H1 (cell line): Measurements from ENCODE around the gene VCP. TPM values are rescaled to one million over a fixed set of nuclear protein-coding genes. Genes with fewer than 3 reads are reported as not detected.

Experiments used
- JUND ChIP-seq: IDR thresholded peaks from 2 replicates; pipeline ENCODE4 v1.6.1; 2011; ENCODE audit warnings: mild to moderate bottlenecking, improper control_type of control experiment, low read length
- SP2 ChIP-seq: IDR thresholded peaks from 2 replicates; pipeline ENCODE4 v1.6.1; 2012; ENCODE audit warnings: mild to moderate bottlenecking, low read length, inconsistent platforms
- polyA plus RNA-seq, 7 experiments: library from polyadenylated mRNA; depleted of rRNA in 3 of 7; stranded (reverse) in 5 of 7; unstranded in 2 of 7; fragments of >200 nt in 5 of 7; fragments of 200-250 nt in 2 of 7; gene quantifications; 1 replicate in 5 of 7; 2 replicates in 1 of 7; 4 replicates in 1 of 7; pipeline versions ENCODE4 v1.2.1 to v1.2.3, GENCODE V29; 2011 to 2013; ENCODE audit warnings: missing spikeins in 2 of 7, mixed read lengths in 2 of 7
- total RNA-seq: library from RNA; stranded (reverse); fragmentation: NEBNext Ultra II Directional; extraction: Animal tissue kit (Norgen Biotek cat#: 25700); gene quantifications from 2 replicates; pipeline ENCODE4 v1.2.1, GENCODE V29; 2021

The VCP gene
- total and polyA plus RNA-seq, 2 of the 8 experiments (the other 6 are each of a cell fraction or from before 2014, with no cell fraction given) = 173 to 375 TPM

DNA sequence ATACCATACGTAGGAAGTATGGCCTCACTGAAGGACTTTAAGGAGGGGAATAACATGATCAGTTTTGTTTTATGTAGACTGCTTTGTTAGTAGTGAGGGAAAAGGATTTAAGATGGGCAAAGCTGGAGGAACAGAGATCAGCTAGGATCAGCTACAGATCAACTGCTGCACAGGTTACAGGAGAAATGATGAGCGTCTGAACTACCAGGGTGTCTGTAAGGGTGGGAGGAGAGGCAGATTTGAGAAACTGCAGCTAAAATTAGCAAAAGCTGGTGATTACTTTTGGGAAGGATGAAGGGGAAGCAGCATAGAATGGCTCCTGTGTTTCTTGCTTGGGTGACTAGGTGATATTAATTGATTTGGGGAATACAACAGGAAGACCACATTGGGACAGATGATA is 39.3 kb downstream of the VCP start (continued):
- TF ChIP-seq JUND = no peak
- TF ChIP-seq SP2 = no peak
